GM15510 (cell line): ENCODE results near the gene EHD1.

Source experiments
- POLR2A ChIP-seq: IDR thresholded peaks from 3 replicates; pipeline ENCODE4 v1.6.1; 2011; ENCODE audit warnings: borderline replicate concordance; ENCODE audit not compliant: insufficient read length; ENCODE audit errors: extremely low read depth

Gene EHD1

GRCh38 chr11:64914123-64914522, 35.7 kb upstream of the EHD1 start:
- no peak for TF ChIP-seq POLR2A

- no peak for TF ChIP-seq POLR2A
Observed at GRCh38 chr11:64913171-64913727, 34.8 kb upstream of the EHD1 start.

- no peak for TF ChIP-seq POLR2A
Observed at GRCh38 chr11:64911689-64912088, 33.3 kb upstream of the EHD1 start.

- no peak for TF ChIP-seq POLR2A
Observed at GRCh38 chr11:64911142-64911541, 32.7 kb upstream of the EHD1 start.

- no peak for TF ChIP-seq POLR2A
Observed at GRCh38 chr11:64910451-64911093, 32.2 kb upstream of the EHD1 start.

GRCh38 chr11:64909653-64910343, 31.4 kb upstream of the EHD1 start:
- no peak for TF ChIP-seq POLR2A

- no peak for TF ChIP-seq POLR2A
Observed at GRCh38 chr11:64908766-64909165, 30.3 kb upstream of the EHD1 start.

GRCh38 chr11:64906314-64906635, 27.9 kb upstream of the EHD1 start:
- no peak for TF ChIP-seq POLR2A

GRCh38 chr11:64905516-64906313, 27.3 kb upstream of the EHD1 start:
- TF ChIP-seq POLR2A = no peak

GRCh38 chr11:64903291-64903833, 24.9 kb upstream of the EHD1 start:
- TF ChIP-seq POLR2A = no peak

GRCh38 chr11:64902102-64902900, 23.9 kb upstream of the EHD1 start:
- no peak for TF ChIP-seq POLR2A

- no peak for TF ChIP-seq POLR2A
Observed at GRCh38 chr11:64900774-64901173, 22.4 kb upstream of the EHD1 start.

GRCh38 chr11:64900263-64900678, 21.9 kb upstream of the EHD1 start:
- no peak for TF ChIP-seq POLR2A

- TF ChIP-seq POLR2A = no peak
Observed at GRCh38 chr11:64898541-64898940, 20.1 kb upstream of the EHD1 start.
